H1 (cell line): Measurements from ENCODE around the gene MAP3K13. TPM values are rescaled to one million over a fixed set of nuclear protein-coding genes. Genes with fewer than 3 reads are reported as not detected.

Experiments used
- CHD2 ChIP-seq: IDR thresholded peaks from 2 replicates; pipeline ENCODE4 v1.6.1; 2012; ENCODE audit warnings: low read length, improper control_type of control experiment
- HDAC2 ChIP-seq, 2 experiments: fragments of 300-600 bp in 1 of 2; sonication (generic) in 1 of 2; IDR thresholded peaks; 2 replicates each; pipeline ENCODE4 v1.6.1; 2011 to 2012; ENCODE audit warnings: low read depth in 2 of 2, low read length in 2 of 2, mild to moderate bottlenecking in 2 of 2, moderate library complexity in 2 of 2, borderline replicate concordance in 1 of 2, inconsistent platforms in 1 of 2
- SUZ12 ChIP-seq: fragments of 200-600 bp; sonication (generic); IDR thresholded peaks from 2 replicates; pipeline ENCODE4 v1.6.1; 2012; ENCODE audit warnings: mild to moderate bottlenecking, inconsistent platforms, low read length, moderate library complexity, mixed read lengths
- polyA plus RNA-seq, 7 experiments: library from polyadenylated mRNA; depleted of rRNA in 3 of 7; stranded (reverse) in 5 of 7; unstranded in 2 of 7; fragments of >200 nt in 5 of 7; fragments of 200-250 nt in 2 of 7; gene quantifications; 1 replicate in 5 of 7; 2 replicates in 1 of 7; 4 replicates in 1 of 7; pipeline versions ENCODE4 v1.2.1 to v1.2.3, GENCODE V29; 2011 to 2013; ENCODE audit warnings: missing spikeins in 2 of 7, mixed read lengths in 2 of 7
- total RNA-seq: library from RNA; stranded (reverse); fragmentation: NEBNext Ultra II Directional; extraction: Animal tissue kit (Norgen Biotek cat#: 25700); gene quantifications from 2 replicates; pipeline ENCODE4 v1.2.1, GENCODE V29; 2021

The MAP3K13 gene
- total and polyA plus RNA-seq, 2 of the 8 experiments (the other 6 are each of a cell fraction or from before 2014, with no cell fraction given) = 6.8 to 17.9 TPM

GRCh38 chr3:185532901-185533300 is 170.0 kb downstream of the MAP3K13 start (continued):
- TF ChIP-seq SUZ12 (no peak), CHD2 (no peak), HDAC2 (IDR thresholded peaks at IDR 0.05; ENCODE audit: borderline replicate concordance in 1 of 2, low read depth in 2 of 2, low read length in 2 of 2) (no peak)
